Calu3 (cell line): ENCODE measurements around the gene SLIT3. TPM values are rescaled to one million over a fixed set of nuclear protein-coding genes. Genes with fewer than 3 reads are reported as not detected.

ENCODE experiments used
- BruUV-seq: library from RNA; stranded (reverse); fragments of 400-500 nt; replicated peaks from 2 replicates; lab custom pipeline; 2021; lab: Mats Ljungman, UMichigan
- CTCF ChIA-PET: fragments of 300-600 bp; sonication (Branson Sonifier 250); formaldehyde crosslinking; loops from one replicate; lab custom pipeline; 2022; ENCODE audit warnings: antibody characterized with exemption; lab: Charles Lee
- DNase-seq: peaks from one replicate; pipeline ENCODE4 v3.0.0; 2022
- H3K27ac Mint-ChIP-seq: one replicate; pipeline ENCODE4 v1.8.0; 2022; ENCODE audit warnings: mixed read lengths; ENCODE audit not compliant: unreplicated experiment
- H3K27me3 Mint-ChIP-seq: one replicate; pipeline ENCODE4 v1.8.0; 2022; ENCODE audit warnings: mixed read lengths; ENCODE audit not compliant: unreplicated experiment
- H3K36me3 Mint-ChIP-seq: one replicate; pipeline ENCODE4 v1.8.0; 2022; ENCODE audit warnings: mild to moderate bottlenecking, moderate library complexity, mixed read lengths; ENCODE audit not compliant: insufficient read depth, unreplicated experiment
- H3K4me1 Mint-ChIP-seq: one replicate; pipeline ENCODE4 v1.8.0; 2022; ENCODE audit warnings: mild to moderate bottlenecking, low read depth, mixed read lengths; ENCODE audit not compliant: unreplicated experiment
- H3K4me3 Mint-ChIP-seq: one replicate; pipeline ENCODE4 v1.8.0; 2022; ENCODE audit warnings: mild to moderate bottlenecking, low read depth, moderate library complexity, mixed read lengths; ENCODE audit not compliant: unreplicated experiment
- H3K9me3 Mint-ChIP-seq: one replicate; pipeline ENCODE4 v1.8.0; 2022; ENCODE audit warnings: low read depth, mixed read lengths; ENCODE audit not compliant: unreplicated experiment
- CTCF ChIP-seq: fragments of 200-600 bp; IDR thresholded peaks from one replicate; pipeline ENCODE4 v1.8.0; 2022; ENCODE audit warnings: antibody characterized with exemption; ENCODE audit not compliant: unreplicated experiment
- intact Hi-C: fragments of 100-400 bp; cut with micrococcal nuclease; formaldehyde crosslinking; loops from one replicate; pipeline ENCODE4 v1.10.0; 2022; ENCODE audit not compliant: unreplicated experiment
- total RNA-seq: library from RNA; stranded (reverse); gene quantifications from 2 replicates; pipeline ENCODE4 v1.2.3, GENCODE V29; 2022

SLIT3 gene
- total RNA-seq, 1 experiment from 2014 or later, result not detected

GRCh38 chr5:169299663-169300467, 1.1 kb downstream of the SLIT3 start:
- Mint-ChIP-seq H3K27me3 (peaks cover 41% of the 10 kb centered on the region), H3K4me3 (no peak overlapping the region), H3K4me1 (no peaks in the 10 kb centered on the region), H3K27ac (no peak overlapping the region), H3K9me3 (peaks cover 2% of the 10 kb centered on the region), H3K36me3 (no peaks in the 10 kb centered on the region)
- no peak for TF ChIP-seq CTCF
- no TSS peak for BruUV-seq
- intact Hi-C loops, result loop anchor here (5.0 kb wide), 2 partner anchors 183 to 808 kb away; no protein-coding TSS in a partner anchor
- CTCF ChIA-PET, result no interaction called here
- no peak for DNase-seq

- CTCF ChIA-PET, result no interaction called here
- Mint-ChIP-seq H3K27me3 (peaks cover 38% of the 10 kb centered on the region), H3K9me3 (peaks cover 3% of the 10 kb centered on the region), H3K4me3 (no peak overlapping the region), H3K4me1 (no peaks in the 10 kb centered on the region), H3K36me3 (no peaks in the 10 kb centered on the region), H3K27ac (no peak overlapping the region)
- DNase-seq, result no peak
- BruUV-seq, result no TSS peak
- no peak for TF ChIP-seq CTCF
- intact Hi-C loops, result no loop called here
These were observed 1.7 kb downstream of the SLIT3 start for GRCh38 chr5:169299191-169299662.

GRCh38 chr5:169298193-169298592, 2.7 kb downstream of the SLIT3 start:
- intact Hi-C loops, result no loop called here
- no peak for TF ChIP-seq CTCF
- no peak for DNase-seq
- Mint-ChIP-seq H3K4me3 (no peak overlapping the region), H3K27me3 (peaks cover 29% of the 10 kb centered on the region), H3K4me1 (no peaks in the 10 kb centered on the region), H3K27ac (no peak overlapping the region), H3K9me3 (peaks cover 5% of the 10 kb centered on the region), H3K36me3 (no peaks in the 10 kb centered on the region)
- CTCF ChIA-PET, result interaction anchor here (0.6 kb wide), 1 partner anchor 82 kb away, joined by 3 read pairs; no protein-coding TSS in a partner anchor
- no TSS peak for BruUV-seq

GRCh38 chr5:169296419-169297143, 4.4 kb downstream of the SLIT3 start:
- H3K9me3 Mint-ChIP-seq, result peaks cover 5% of the 10 kb centered on the region
- DNase-seq, result no peak
- CTCF ChIA-PET, result no interaction called here
- TF ChIP-seq CTCF, result no peak
- no peak overlapping the region for H3K4me3 Mint-ChIP-seq
- no TSS peak for BruUV-seq
- H3K27ac Mint-ChIP-seq, result no peak overlapping the region
- H3K4me1 Mint-ChIP-seq, result no peaks in the 10 kb centered on the region
- intact Hi-C loops, result no loop called here
- no peaks in the 10 kb centered on the region for H3K36me3 Mint-ChIP-seq
- H3K27me3 Mint-ChIP-seq, result peaks cover 20% of the 10 kb centered on the region
